Right cardiac atrium (tissue), 5 donors: ENCODE measurements around the gene MRPS30. TPM values are rescaled to one million over a fixed set of nuclear protein-coding genes. Genes with fewer than 3 reads are reported as not detected.
A peak's percentile ranks its signal among the peaks of the same experiment; 100 is the strongest.
"Not testable (repeated sequence)": the region's sequence is repeated elsewhere in the genome, so short reads cannot be mapped to it uniquely, and the experiment has no call there.

Experiments
- ATAC-seq, 2 donors: fragments of 200-7000 bp; cut with Tn5 transposase; one replicate each; pipeline versions ENCODE4 v1.8.0 to v1.9.1; 2020; ENCODE audit warnings: moderate library complexity in 2 of 2, mild to moderate bottlenecking in 1 of 2
- DNase-seq, 3 donors: peaks; one replicate each; pipeline ENCODE4 v3.0.0-alpha.2; 2020
- H3K27ac ChIP-seq: one replicate; pipeline ENCODE4 v1.5.1; 2013; ENCODE audit warnings: mild to moderate bottlenecking, low read length, control low read depth, moderate library complexity
- H3K27me3 ChIP-seq: one replicate; pipeline ENCODE4 v1.6.1; 2013; ENCODE audit not compliant: control insufficient read depth, insufficient read depth
- H3K4me1 ChIP-seq: one replicate; pipeline ENCODE4 v1.6.1; 2013; ENCODE audit warnings: low read length; ENCODE audit not compliant: control insufficient read depth, insufficient read depth
- H3K4me3 ChIP-seq: one replicate; pipeline ENCODE4 v1.5.1; 2013; ENCODE audit warnings: low read length, control low read depth
- H3K9me3 ChIP-seq: one replicate; pipeline ENCODE4 v1.6.1; 2013; ENCODE audit warnings: low read length; ENCODE audit not compliant: control insufficient read depth
- WGBS: extraction: QIAGEN DNeasy Blood & Tissue Kit; methylation state at CpG from one replicate; pipeline ENCODE4 v1.1.7; 2013; 5-methylcytosine and 5-hydroxymethylcytosine counted together
- intact Hi-C, 4 donors: fragments of 100-400 bp; cut with DNase I; formaldehyde crosslinking; loops; one replicate each; pipeline versions ENCODE4 v1.11.0 to v1.14.0; 2022 to 2023
- polyA plus RNA-seq: library from polyadenylated mRNA; stranded (reverse); fragments of 200-250 nt; gene quantifications from one replicate; pipeline ENCODE4 v1.2.3, GENCODE V29; 2013
- total RNA-seq, 4 donors: library from RNA; stranded (reverse); fragmentation: NEBNext Ultra II Directional; extraction: Animal tissue kit (Norgen Biotek cat#: 25700); gene quantifications; one replicate each; pipeline ENCODE4 v1.2.1, GENCODE V29; 2021
- donor health status: healthy with polysubstance abuse.
- donor health status: DM: no; HTN: yes; CAD: no.
- donor health status: DM: no; HTN: no; CAD: no.
- donor health status: DM: no; HTN: yes; CAD: no; lungs with severe emphysema.
- donor health status: DM: yes; HTN: yes; CAD: no.

The MRPS30 gene
- total and polyA plus RNA-seq, 5 donors = 36.8 to 71.7 (median 52.9) TPM

DNA sequence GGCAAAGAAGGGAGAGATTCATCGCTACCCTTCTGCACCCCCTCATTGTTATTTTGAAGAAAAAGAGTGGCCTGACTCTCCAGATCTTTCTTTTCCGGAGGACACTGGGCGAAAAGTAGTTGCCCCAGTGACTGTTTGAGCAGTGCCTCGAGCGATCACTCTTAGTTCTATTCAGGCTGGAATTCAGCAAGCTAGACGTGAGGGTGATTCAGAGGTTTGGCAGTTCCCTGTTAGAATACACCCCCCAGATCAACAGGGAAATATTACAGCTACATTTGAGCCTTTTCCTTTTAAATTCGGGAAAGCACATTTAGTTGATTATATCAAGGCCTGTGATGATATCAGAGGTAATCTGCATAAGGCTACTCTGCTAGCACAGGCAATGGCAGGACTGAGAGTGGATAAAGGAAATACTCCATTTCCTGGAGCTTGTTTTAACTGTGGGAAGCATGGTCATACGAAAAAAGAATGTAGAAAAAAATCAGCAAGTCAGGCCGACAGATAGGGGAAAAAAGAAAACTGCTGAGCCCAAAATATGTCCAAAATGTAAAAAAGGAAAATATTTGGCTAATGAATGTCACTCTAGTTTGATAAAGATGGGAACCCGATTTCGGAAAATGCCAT is 19.3 kb upstream of the MRPS30 start:
- H3K9me3 ChIP-seq, ATAC-seq, H3K4me1 ChIP-seq, H3K4me3 ChIP-seq, DNase-seq, H3K27me3 ChIP-seq, H3K27ac ChIP-seq, intact Hi-C loops: not testable (repeated sequence)
- 70% methylated on average over 11 of the region's 11 CpGs for WGBS

- H3K9me3 ChIP-seq, ATAC-seq, H3K4me3 ChIP-seq, intact Hi-C loops, H3K4me1 ChIP-seq, DNase-seq, H3K27ac ChIP-seq, H3K27me3 ChIP-seq: not testable (repeated sequence)
- WGBS = 93% methylated on average over 8 of the region's 8 CpGs
These were observed 16.6 kb upstream of the MRPS30 start for GRCh38 chr5:44792031-44792673.

DNA sequence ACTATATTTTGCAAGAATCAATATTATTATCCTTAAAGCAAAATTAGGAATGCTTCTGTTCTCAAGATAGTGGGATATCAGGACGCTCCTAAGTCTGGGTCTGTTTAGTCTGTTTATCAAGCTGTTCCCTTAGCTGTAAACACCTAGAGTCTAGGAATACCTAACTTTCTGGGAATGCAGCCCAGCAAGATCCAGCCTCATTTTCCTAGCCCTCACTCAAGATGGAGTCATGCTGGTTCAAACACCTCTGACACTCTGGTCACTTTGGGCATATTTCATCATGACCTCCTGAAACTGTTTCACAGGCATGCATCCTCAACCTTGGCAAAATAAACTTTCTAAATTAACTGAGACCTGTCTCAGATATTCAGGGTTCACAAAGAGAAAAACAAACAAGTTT is 14.4 kb upstream of the MRPS30 start:
- peaks cover 4% of the 10 kb centered on the region for H3K9me3 ChIP-seq
- ATAC-seq (no peak), DNase-seq (no peak)
- intact Hi-C loops = no loop called here
- WGBS = 97% methylated on average over 1 of the region's 1 CpG
- H3K4me3 ChIP-seq = no peak overlapping the region
- H3K4me1 ChIP-seq = no peaks in the 10 kb centered on the region
- no peak overlapping the region for H3K27ac ChIP-seq
- no peaks in the 10 kb centered on the region for H3K27me3 ChIP-seq

DNA sequence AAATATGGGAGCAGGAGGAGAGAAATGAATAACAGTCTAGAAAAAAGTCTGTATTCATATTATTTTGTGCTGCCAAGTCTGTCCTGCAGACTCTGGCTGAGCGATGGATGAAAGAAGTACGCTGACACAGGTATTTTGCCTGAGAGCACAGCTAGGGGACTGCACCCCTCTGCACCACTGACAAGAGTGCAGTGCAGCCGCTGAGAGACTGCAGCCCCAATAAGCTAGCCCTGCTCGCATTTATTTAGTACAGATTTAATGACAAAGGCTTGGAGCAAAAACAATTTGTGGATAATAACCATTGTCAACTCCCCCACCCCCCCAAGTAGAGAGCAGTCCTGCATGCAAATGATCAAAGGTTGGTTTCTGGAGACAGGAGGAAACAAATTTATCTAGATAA is 13.3 kb upstream of the MRPS30 start:
- WGBS = 96% methylated on average over 4 of the region's 4 CpGs
- DNase-seq (no peak), ATAC-seq (no peak)
- peaks cover 4% of the 10 kb centered on the region for H3K9me3 ChIP-seq
- no peak overlapping the region for H3K4me3 ChIP-seq
- no peaks in the 10 kb centered on the region for H3K27me3 ChIP-seq
- H3K4me1 ChIP-seq = no peaks in the 10 kb centered on the region
- no peak overlapping the region for H3K27ac ChIP-seq
- intact Hi-C loops = no loop called here

DNA sequence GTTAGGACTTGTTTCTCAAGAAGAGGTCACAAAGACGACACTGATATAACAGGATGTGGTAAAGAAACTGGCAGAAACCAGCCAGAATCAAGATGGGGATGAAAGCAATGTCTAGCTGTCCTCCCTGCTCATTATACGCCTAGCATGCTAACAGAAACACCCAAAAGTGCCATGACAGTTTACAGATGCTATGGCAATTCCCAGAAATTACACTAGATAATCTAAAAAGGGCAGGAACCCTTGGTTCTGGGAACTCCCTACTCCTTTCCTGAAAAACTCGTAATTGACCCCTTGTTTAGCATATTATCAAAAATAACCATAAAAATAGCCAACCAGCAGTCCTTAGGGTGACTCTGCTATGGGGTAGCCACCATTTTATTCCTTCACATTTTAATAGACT is 10.9 kb upstream of the MRPS30 start:
- intact Hi-C loops = no loop called here
- Histone ChIP-seq H3K9me3 (peaks cover 4% of the 10 kb centered on the region), H3K27me3 (no peaks in the 10 kb centered on the region), H3K27ac (no peak overlapping the region), H3K4me1 (no peaks in the 10 kb centered on the region), H3K4me3 (no peak overlapping the region)
- 87% methylated on average over 3 of the region's 3 CpGs for WGBS
- no peak for DNase-seq
- ATAC-seq = no peak

DNA sequence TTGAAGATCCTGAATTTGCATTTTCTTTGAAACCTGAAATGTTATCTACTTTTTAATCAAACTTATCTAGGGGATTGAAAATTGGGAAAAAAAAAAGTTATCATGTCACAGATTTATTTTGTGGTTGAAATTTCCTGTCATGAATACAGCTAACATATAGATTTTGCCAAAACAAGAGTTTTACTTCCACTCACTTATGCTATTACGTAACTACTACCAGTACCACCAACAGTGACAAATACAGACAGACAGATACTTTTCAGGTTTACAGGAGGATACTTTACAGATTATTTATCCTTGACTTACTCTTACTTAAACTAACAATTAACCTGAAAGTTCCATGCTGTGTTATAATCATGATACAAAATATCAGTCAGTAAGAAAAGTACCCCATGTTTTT is 6.8 kb upstream of the MRPS30 start:
- DNase-seq (no peak), ATAC-seq (no peak)
- WGBS = 91% methylated on average over 1 of the region's 1 CpG
- Histone ChIP-seq H3K27me3 (no peaks in the 10 kb centered on the region), H3K4me3 (no peak overlapping the region), H3K27ac (no peak overlapping the region), H3K9me3 (no peaks in the 10 kb centered on the region), H3K4me1 (no peaks in the 10 kb centered on the region)
- intact Hi-C loops = no loop called here

GRCh38 chr5:44806608-44807007 is 2.1 kb upstream of the MRPS30 start:
- Histone ChIP-seq H3K27me3 (no peaks in the 10 kb centered on the region), H3K4me1 (no peaks in the 10 kb centered on the region), H3K27ac (no peak overlapping the region), H3K9me3 (no peaks in the 10 kb centered on the region), H3K4me3 (no peak overlapping the region)
- no peak for DNase-seq
- WGBS = 95% methylated on average over 2 of the region's 2 CpGs
- ATAC-seq = no peak
- intact Hi-C loops = no loop called here

- intact Hi-C loops = no loop called here
- 64% methylated on average over 1 of the region's 1 CpG for WGBS
- Histone ChIP-seq H3K4me3 (no peak overlapping the region), H3K4me1 (no peaks in the 10 kb centered on the region), H3K27me3 (no peaks in the 10 kb centered on the region), H3K27ac (no peak overlapping the region), H3K9me3 (no peaks in the 10 kb centered on the region)
- no peak for ATAC-seq
- no peak for DNase-seq
These were observed 1.5 kb upstream of the MRPS30 start for GRCh38 chr5:44807269-44807668.

DNA sequence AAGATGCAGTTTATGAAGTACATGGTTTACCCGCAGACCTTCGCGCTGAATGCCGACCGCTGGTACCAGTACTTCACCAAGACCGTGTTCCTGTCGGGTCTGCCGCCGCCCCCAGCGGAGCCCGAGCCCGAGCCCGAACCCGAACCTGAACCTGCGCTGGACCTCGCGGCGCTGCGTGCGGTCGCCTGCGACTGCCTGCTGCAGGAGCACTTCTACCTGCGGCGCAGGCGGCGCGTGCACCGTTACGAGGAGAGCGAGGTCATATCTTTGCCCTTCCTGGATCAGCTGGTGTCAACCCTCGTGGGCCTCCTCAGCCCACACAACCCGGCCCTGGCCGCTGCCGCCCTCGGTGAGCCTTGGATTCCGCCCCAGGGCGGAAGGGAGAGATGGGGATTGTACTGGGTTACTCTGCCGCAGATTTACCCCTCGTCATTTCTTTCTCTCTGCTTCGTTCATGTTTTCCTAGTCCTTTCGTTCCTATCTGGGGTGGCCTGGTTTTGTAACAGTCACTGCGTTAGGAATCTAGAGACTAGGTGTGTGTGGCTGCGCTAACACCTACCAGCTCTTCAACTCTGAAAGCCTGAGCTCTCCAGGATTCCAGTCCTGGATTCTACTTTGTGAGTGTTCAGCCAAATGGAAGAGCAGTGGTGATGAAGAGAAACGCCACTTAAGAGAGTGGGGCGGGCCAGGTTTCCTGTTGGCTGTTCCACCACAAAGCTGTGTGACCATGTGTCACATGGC is 638 bp downstream of the MRPS30 start:
- H3K27ac ChIP-seq = peak overlapping the region; percentile 88
- peak; percentile 21 to 74 (median 62) for DNase-seq
- H3K27me3 ChIP-seq = no peaks in the 10 kb centered on the region
- no peaks in the 10 kb centered on the region for H3K4me1 ChIP-seq
- H3K4me3 ChIP-seq = peak overlapping the region; percentile 90
- intact Hi-C loops = no loop called here
- under 1% methylated on average over 45 of the region's 45 CpGs for WGBS
- H3K9me3 ChIP-seq = no peaks in the 10 kb centered on the region
- peak; percentile 59 to 68 for ATAC-seq

GRCh38 chr5:44809956-44810420 is 1.2 kb downstream of the MRPS30 start:
- no peaks in the 10 kb centered on the region for H3K9me3 ChIP-seq
- 18% methylated on average over 11 of the region's 11 CpGs for WGBS
- no peaks in the 10 kb centered on the region for H3K27me3 ChIP-seq
- DNase-seq = no peak
- H3K27ac ChIP-seq = no peak overlapping the region
- ATAC-seq = no peak
- intact Hi-C loops = no loop called here
- H3K4me1 ChIP-seq = no peaks in the 10 kb centered on the region
- H3K4me3 ChIP-seq = peak overlapping the region; percentile 90

- no peaks in the 10 kb centered on the region for H3K27me3 ChIP-seq
- no peaks in the 10 kb centered on the region for H3K4me1 ChIP-seq
- H3K9me3 ChIP-seq = no peaks in the 10 kb centered on the region
- no peak overlapping the region for H3K27ac ChIP-seq
- intact Hi-C loops = no loop called here
- H3K4me3 ChIP-seq = no peak overlapping the region
- DNase-seq = no peak
- no peak for ATAC-seq
- WGBS = 75% methylated on average over 2 of the region's 2 CpGs
These were observed 6.0 kb downstream of the MRPS30 start for GRCh38 chr5:44814761-44815160.
